Regular cardiac myocyte (primary cell): ENCODE data around the gene KLHDC10. TPM values are rescaled to one million over a fixed set of nuclear protein-coding genes. Genes with fewer than 3 reads are reported as not detected.

Source experiments
- total RNA-seq: library from RNA; depleted of rRNA; stranded (reverse); fragments of >200 nt; gene quantifications from 2 replicates; pipeline ENCODE4 v1.2.3, GENCODE V29; 2014

KLHDC10 gene
- total RNA-seq = 27.3 and 27.4 TPM in 2 replicates

GRCh38 chr7:130069978-130070860, at the start of gene KLHDC10:
Gene KLHDC10 (plus strand): TSS chr7:130070534. CDS start chr7:130070644, 110 bp downstream.

Other genes with a start within 250 kb of the KLHDC10 start
- gene UBE2H, start 117.6 kb upstream of the KLHDC10 start, total RNA-seq = 55.2 and 73.9 TPM in 2 replicates
- 15.3 and 15.5 TPM in 2 replicates for gene ZC3HC1, start 19.2 kb upstream of the KLHDC10 start, total RNA-seq
- 6.8 and 11.9 TPM in 2 replicates for gene TMEM209, start 134.9 kb downstream of the KLHDC10 start, total RNA-seq
- 0.19 TPM in 1 of 2 replicates, not detected in the other for gene SSMEM1, start 137.3 kb downstream of the KLHDC10 start, total RNA-seq
- not detected in 2 replicates for gene CPA2, start 196.3 kb downstream of the KLHDC10 start, total RNA-seq
- gene CPA4, start 222.6 kb downstream of the KLHDC10 start, total RNA-seq = 24.3 and 61.4 TPM in 2 replicates